HEK293 (cell line): ENCODE results near the gene LAMB4.

Experiments
- CTCF ChIA-PET: fragments of 350-600 bp; formaldehyde crosslinking; extraction: SDS; loops from one replicate; lab custom pipeline; 2021; ENCODE audit warnings: antibody characterized with exemption; lab: Yijun Ruan, JAX
- POLR2A ChIA-PET: fragments of 300-600 bp; formaldehyde crosslinking; extraction: SDS; loops from one replicate; lab custom pipeline; 2020; ENCODE audit warnings: antibody characterized with exemption, inconsistent platforms; lab: Yijun Ruan, JAX
- H3K27ac ChIP-seq: fragments of 200-500 bp; sonication (Bioruptor generic); 2 replicates; pipeline ENCODE4 v1.5.1; 2014; ENCODE audit warnings: low read depth, low read length, control low read depth, inconsistent platforms; ENCODE audit errors: extremely low read depth
- H3K36me3 ChIP-seq, 2 experiments: fragments of 200-500 bp in 1 of 2; sonication (Bioruptor generic) in 1 of 2; 1 replicate in 1 of 2; 2 replicates in 1 of 2; pipeline ENCODE4 v1.5.1; 2014 to 2017; ENCODE audit warnings: inconsistent platforms in 2 of 2, low read length in 2 of 2; ENCODE audit not compliant: control insufficient read depth in 2 of 2, insufficient read depth in 1 of 2
- H3K4me1 ChIP-seq: fragments of 200-500 bp; sonication (Bioruptor generic); 2 replicates; pipeline ENCODE4 v1.5.1; 2014; ENCODE audit warnings: mild to moderate bottlenecking, low read length, inconsistent platforms; ENCODE audit not compliant: control insufficient read depth, insufficient read depth
- H3K4me3 ChIP-seq: 2 replicates; pipeline ENCODE4 v1.5.1; 2011; ENCODE audit warnings: low read depth, mild to moderate bottlenecking, control low read depth, low read length, moderate library complexity
- H3K9me3 ChIP-seq: fragments of 200-500 bp; sonication (Bioruptor generic); 2 replicates; pipeline ENCODE4 v1.5.1; 2014; ENCODE audit warnings: low read depth, low read length, inconsistent platforms; ENCODE audit not compliant: control insufficient read depth, insufficient read depth
- GLI2 ChIP-seq: fragments of 450-650 bp; formaldehyde crosslinking; IDR thresholded peaks from 2 replicates; pipeline ENCODE4; 2017; ENCODE audit warnings: missing biosample characterization, missing genetic modification characterization, low read depth, borderline replicate concordance
- IKZF3 ChIP-seq: fragments of 450-650 bp; IDR thresholded peaks from 2 replicates; pipeline ENCODE4 v1.5.0; 2018; ENCODE audit warnings: missing biosample characterization, mild to moderate bottlenecking, missing genetic modification characterization, moderate library complexity
- KLF10 ChIP-seq: fragments of 450-650 bp; IDR thresholded peaks from 2 replicates; pipeline ENCODE4 v1.5.1; 2018; ENCODE audit warnings: missing biosample characterization, mild to moderate bottlenecking, missing genetic modification characterization
- ZBTB1 ChIP-seq: fragments of 450-650 bp; formaldehyde crosslinking; IDR thresholded peaks from 2 replicates; pipeline ENCODE4 v1.5.1; 2016; ENCODE audit warnings: missing biosample characterization, missing genetic modification characterization
- ZBTB21 ChIP-seq: fragments of 450-650 bp; formaldehyde crosslinking; IDR thresholded peaks from 2 replicates; pipeline ENCODE4 v1.5.1; 2017; ENCODE audit warnings: missing biosample characterization, missing genetic modification characterization
- ZBTB26 ChIP-seq: fragments of 450-650 bp; formaldehyde crosslinking; optimal IDR thresholded peaks from 2 replicates; pipeline ENCODE3; 2016; ENCODE audit warnings: missing biosample characterization, mild to moderate bottlenecking, missing genetic modification characterization
- ZNF112 ChIP-seq: fragments of 450-650 bp; formaldehyde crosslinking; IDR thresholded peaks from 2 replicates; pipeline ENCODE4 v1.5.0; 2017; ENCODE audit warnings: missing biosample characterization, missing genetic modification characterization
- ZNF18 ChIP-seq: fragments of 450-650 bp; formaldehyde crosslinking; IDR thresholded peaks from 2 replicates; pipeline ENCODE4 v1.5.1; 2016; ENCODE audit warnings: missing biosample characterization, missing genetic modification characterization
- ZNF214 ChIP-seq: fragments of 450-650 bp; formaldehyde crosslinking; IDR thresholded peaks from 2 replicates; pipeline ENCODE4 v1.5.1; 2017; ENCODE audit warnings: missing biosample characterization, mild to moderate bottlenecking, missing genetic modification characterization, borderline replicate concordance
- ZNF248 ChIP-seq: fragments of 450-650 bp; formaldehyde crosslinking; IDR thresholded peaks from 2 replicates; pipeline ENCODE4 v1.5.1; 2017; ENCODE audit warnings: missing biosample characterization, missing genetic modification characterization
- ZNF266 ChIP-seq: fragments of 450-650 bp; formaldehyde crosslinking; IDR thresholded peaks from 2 replicates; pipeline ENCODE4 v1.5.1; 2016; ENCODE audit warnings: missing biosample characterization, missing genetic modification characterization, low read depth
- ZNF274 ChIP-seq, 2 experiments: fragments of 200-500 bp in 1 of 2; fragments of 450-650 bp in 1 of 2; sonication (Bioruptor generic) in 1 of 2; formaldehyde crosslinking in 1 of 2; IDR thresholded peaks; 2 replicates each; pipeline versions ENCODE4 v1.5.1 to v1.6.1; 2014 to 2016; ENCODE audit warnings: borderline replicate concordance in 1 of 2, inconsistent platforms in 1 of 2, low read length in 1 of 2, missing biosample characterization in 1 of 2, missing genetic modification characterization in 1 of 2
- ZNF354C ChIP-seq: fragments of 450-650 bp; formaldehyde crosslinking; IDR thresholded peaks from 2 replicates; pipeline ENCODE4 v1.5.1; 2016; ENCODE audit warnings: missing biosample characterization, missing genetic modification characterization, low read depth, borderline replicate concordance
- ZNF654 ChIP-seq: fragments of 450-650 bp; formaldehyde crosslinking; IDR thresholded peaks from 2 replicates; pipeline ENCODE4 v1.5.1; 2016; ENCODE audit warnings: low read depth, missing biosample characterization, missing genetic modification characterization
- ZNF658 ChIP-seq: fragments of 450-650 bp; formaldehyde crosslinking; IDR thresholded peaks from 2 replicates; pipeline ENCODE4; 2016; ENCODE audit warnings: missing biosample characterization, missing genetic modification characterization
- ZNF664 ChIP-seq: fragments of 450-650 bp; formaldehyde crosslinking; IDR thresholded peaks from 2 replicates; pipeline ENCODE4 v1.5.1; 2016; ENCODE audit warnings: missing biosample characterization, missing genetic modification characterization
- ZNF677 ChIP-seq: fragments of 450-650 bp; IDR thresholded peaks from 2 replicates; pipeline ENCODE4 v1.5.0; 2018; ENCODE audit warnings: missing biosample characterization, mild to moderate bottlenecking, missing genetic modification characterization, moderate library complexity
- ZNF792 ChIP-seq: fragments of 450-650 bp; formaldehyde crosslinking; IDR thresholded peaks from 2 replicates; pipeline ENCODE4 v1.5.1; 2016; ENCODE audit warnings: missing biosample characterization, missing genetic modification characterization
- ZNF830 ChIP-seq: fragments of 450-650 bp; IDR thresholded peaks from 2 replicates; pipeline ENCODE4 v1.5.0; 2018; ENCODE audit warnings: missing biosample characterization, missing genetic modification characterization, low read depth, mild to moderate bottlenecking, moderate library complexity
- TF ChIP-seq, protein P1 (sequence below): fragments of 450-650 bp; formaldehyde crosslinking; IDR thresholded peaks from 2 replicates; pipeline ENCODE4 v1.5.1; 2016; ENCODE audit warnings: missing biosample characterization, missing genetic modification characterization
- TF ChIP-seq, protein P2 (sequence below): fragments of 450-650 bp; formaldehyde crosslinking; IDR thresholded peaks from 2 replicates; pipeline ENCODE4 v1.5.1; 2016; ENCODE audit warnings: missing biosample characterization, missing genetic modification characterization
- TF ChIP-seq, protein P3 (sequence below): fragments of 450-650 bp; formaldehyde crosslinking; IDR thresholded peaks from 2 replicates; pipeline ENCODE4 v1.5.1; 2016; ENCODE audit warnings: missing biosample characterization, missing genetic modification characterization

The LAMB4 gene

DNA sequence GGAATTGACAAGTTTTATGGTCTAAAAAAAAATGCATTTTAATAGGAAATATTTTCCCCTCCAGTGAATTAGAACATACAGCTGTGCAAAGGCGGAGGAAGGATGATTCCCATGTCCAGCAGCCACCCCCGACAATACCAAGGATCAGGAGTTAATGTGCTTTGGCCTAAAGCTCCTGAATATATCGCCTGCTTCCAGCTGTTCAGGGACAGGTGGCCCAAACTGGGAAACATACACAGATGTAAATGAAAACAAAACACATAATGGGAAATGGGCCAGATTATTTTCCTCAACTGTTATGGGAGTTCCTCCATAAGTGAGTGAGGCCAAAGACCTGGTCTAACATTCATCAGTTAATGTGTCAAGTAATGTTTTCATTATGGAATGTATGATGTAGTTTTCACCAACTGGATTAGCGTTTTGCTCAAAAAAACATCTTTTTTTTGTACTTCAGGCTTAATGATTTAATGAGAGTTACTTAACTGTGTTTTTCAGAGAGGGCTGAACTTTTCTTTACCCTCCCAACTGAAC lies 72.1 kb downstream of the LAMB4 start:
- Histone ChIP-seq H3K4me3 (no peak overlapping the region), H3K9me3 (no peaks in the 10 kb centered on the region), H3K36me3 (no peaks in the 10 kb centered on the region), H3K27ac (no peak overlapping the region), H3K4me1 (no peaks in the 10 kb centered on the region)
- TF ChIP-seq ZNF830 = no peak
- TF ChIP-seq ZNF354C = no peak
- no peak for TF ChIP-seq ZNF248
- no peak for TF ChIP-seq ZNF266 (tag by site-specific recombination)
- TF ChIP-seq ZNF654 (tag by site-specific recombination) = no peak
- TF ChIP-seq ZNF664 (tag by site-specific recombination) = no peak
- CTCF ChIA-PET = interaction anchor here (1.1 kb wide), 1 partner anchor 42 kb away, joined by 3 read pairs; no protein-coding TSS in a partner anchor
- POLR2A ChIA-PET = no interaction called here

DNA sequence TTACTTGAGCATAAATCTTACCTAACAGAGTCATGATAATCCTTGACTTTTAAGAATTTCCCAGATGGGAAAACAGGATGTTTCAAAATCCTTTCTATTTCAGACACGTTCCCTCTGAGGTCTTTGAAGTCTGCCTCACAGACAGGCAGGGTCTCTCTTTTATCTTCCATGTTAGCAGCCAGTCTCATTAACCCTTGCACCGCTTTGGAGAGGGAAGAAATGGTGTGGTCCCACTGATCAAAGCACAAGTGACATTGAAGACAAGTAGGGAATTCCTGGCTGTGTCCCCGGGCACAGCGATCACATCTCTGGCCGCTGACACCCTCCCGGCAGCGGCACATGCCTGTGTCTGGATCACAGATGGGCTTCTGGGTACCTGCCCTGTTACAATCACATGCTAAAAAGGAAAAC lies 74.5 kb downstream of the LAMB4 start:
- ChIA-PET POLR2A (no interaction called here), CTCF (interaction anchor here (0.6 kb wide), 1 partner anchor 13 kb away, joined by 3 read pairs; no protein-coding TSS in a partner anchor)
- no peaks in the 10 kb centered on the region for H3K4me1 ChIP-seq
- H3K36me3 ChIP-seq = no peaks in the 10 kb centered on the region
- no peak overlapping the region for H3K27ac ChIP-seq
- TF ChIP-seq ZNF792 (no peak), ZNF266 (tag by site-specific recombination) (no peak), ZNF214 (tag by site-specific recombination) (no peak), ZNF18 (tag by site-specific recombination) (no peak), ZNF274 (IDR thresholded peaks at IDR 0.05; ENCODE audit: low read length) (no peak), ZNF274 (tag by site-specific recombination; IDR thresholded peaks at IDR 0.05; ENCODE audit: borderline replicate concordance) (no peak), IKZF3 (tag by site-specific recombination) (no peak), ZBTB21 (tag by site-specific recombination) (no peak), GLI2 (tag by site-specific recombination) (no peak), ZNF112 (tag by site-specific recombination) (no peak), ZNF354C (no peak), ZBTB26 (tag by site-specific recombination) (no peak), ZBTB1 (tag by site-specific recombination) (no peak), KLF10 (tag by site-specific recombination) (no peak), ZNF664 (tag by site-specific recombination) (no peak), ZNF677 (tag by site-specific recombination) (no peak), ZNF658 (no peak)
- TF ChIP-seq, protein P1, sequence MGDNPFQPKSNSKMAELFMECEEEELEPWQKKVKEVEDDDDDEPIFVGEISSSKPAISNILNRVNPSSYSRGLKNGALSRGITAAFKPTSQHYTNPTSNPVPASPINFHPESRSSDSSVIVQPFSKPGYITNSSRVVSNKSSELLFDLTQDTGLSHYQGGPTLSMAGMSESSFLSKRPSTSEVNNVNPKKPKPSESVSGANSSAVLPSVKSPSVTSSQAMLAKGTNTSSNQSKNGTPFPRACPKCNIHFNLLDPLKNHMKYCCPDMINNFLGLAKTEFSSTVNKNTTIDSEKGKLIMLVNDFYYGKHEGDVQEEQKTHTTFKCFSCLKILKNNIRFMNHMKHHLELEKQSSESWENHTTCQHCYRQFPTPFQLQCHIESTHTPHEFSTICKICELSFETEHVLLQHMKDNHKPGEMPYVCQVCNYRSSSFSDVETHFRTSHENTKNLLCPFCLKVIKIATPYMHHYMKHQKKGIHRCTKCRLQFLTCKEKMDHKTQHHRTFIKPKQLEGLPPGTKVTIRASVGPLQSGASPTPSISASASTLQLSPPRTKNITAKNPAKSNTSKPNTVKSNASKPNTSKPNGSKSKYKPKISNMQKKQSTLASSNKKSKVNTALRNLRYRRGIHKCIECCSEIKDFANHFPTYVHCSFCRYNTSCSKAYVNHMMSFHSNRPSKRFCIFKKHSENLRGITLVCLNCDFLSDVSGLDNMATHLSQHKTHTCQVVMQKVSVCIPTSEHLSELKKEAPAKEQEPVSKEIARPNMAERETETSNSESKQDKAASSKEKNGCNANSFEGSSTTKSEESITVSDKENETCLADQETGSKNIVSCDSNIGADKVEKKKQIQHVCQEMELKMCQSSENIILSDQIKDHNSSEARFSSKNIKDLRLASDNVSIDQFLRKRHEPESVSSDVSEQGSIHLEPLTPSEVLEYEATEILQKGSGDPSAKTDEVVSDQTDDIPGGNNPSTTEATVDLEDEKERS (tag by site-specific recombination) = no peak
- TF ChIP-seq, protein P2, sequence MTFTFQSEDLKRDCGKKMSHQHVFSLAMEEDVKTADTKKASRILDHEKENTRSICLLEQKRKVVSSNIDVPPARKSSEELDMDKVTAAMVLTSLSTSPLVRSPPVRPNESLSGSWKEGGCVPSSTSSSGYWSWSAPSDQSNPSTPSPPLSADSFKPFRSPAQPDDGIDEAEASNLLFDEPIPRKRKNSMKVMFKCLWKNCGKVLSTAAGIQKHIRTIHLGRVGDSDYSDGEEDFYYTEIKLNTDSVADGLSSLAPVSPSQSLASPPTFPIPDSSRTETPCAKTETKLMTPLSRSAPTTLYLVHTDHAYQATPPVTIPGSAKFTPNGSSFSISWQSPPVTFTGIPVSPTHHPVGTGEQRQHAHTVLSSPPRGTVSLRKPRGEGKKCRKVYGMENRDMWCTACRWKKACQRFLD (tag by site-specific recombination) = no peak
- TF ChIP-seq, protein P3, sequence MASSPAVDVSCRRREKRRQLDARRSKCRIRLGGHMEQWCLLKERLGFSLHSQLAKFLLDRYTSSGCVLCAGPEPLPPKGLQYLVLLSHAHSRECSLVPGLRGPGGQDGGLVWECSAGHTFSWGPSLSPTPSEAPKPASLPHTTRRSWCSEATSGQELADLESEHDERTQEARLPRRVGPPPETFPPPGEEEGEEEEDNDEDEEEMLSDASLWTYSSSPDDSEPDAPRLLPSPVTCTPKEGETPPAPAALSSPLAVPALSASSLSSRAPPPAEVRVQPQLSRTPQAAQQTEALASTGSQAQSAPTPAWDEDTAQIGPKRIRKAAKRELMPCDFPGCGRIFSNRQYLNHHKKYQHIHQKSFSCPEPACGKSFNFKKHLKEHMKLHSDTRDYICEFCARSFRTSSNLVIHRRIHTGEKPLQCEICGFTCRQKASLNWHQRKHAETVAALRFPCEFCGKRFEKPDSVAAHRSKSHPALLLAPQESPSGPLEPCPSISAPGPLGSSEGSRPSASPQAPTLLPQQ (tag by site-specific recombination) = no peak
- H3K4me3 ChIP-seq = no peak overlapping the region
- no peaks in the 10 kb centered on the region for H3K9me3 ChIP-seq
